ENCODE data around the gene ATP2C2. TPM values are rescaled to one million over a fixed set of nuclear protein-coding genes. Genes with fewer than 3 reads are reported as not detected.
"Not testable (repeated sequence)": the region's sequence is repeated elsewhere in the genome, so short reads cannot be mapped to it uniquely, and the experiment has no call there.

Gene ATP2C2
- total RNA-seq, 1 experiment from 2014 or later, result not detected

DNA sequence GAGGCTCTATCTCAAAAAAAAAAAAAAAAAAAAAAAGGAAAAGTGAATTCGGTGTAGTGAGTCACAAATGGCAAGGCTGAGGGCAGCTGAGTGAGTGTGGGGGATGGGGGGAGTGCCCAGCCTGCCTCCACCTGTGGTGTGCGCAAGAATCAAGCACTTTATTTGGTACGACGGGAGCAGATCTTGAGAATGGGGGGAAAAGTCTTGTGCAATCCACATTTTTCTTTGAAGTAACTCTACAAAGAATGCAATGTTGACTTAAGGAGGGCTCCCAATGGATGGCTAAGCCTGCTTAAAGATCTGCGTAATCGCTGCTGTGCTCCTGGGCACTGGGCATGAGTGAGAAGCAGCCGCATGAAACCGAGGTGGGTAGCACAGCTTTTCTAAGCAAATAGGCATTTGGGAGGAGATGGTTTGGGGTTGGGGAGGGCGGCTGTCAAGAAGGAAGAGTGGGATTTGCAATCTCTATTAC, 28.2 kb downstream of the ATP2C2 start:
- no peak for DNase-seq (ENCODE audit: low spot score)
- POLR2A ChIA-PET (ENCODE audit: low non-redundant PET), result no interaction called here

DNA sequence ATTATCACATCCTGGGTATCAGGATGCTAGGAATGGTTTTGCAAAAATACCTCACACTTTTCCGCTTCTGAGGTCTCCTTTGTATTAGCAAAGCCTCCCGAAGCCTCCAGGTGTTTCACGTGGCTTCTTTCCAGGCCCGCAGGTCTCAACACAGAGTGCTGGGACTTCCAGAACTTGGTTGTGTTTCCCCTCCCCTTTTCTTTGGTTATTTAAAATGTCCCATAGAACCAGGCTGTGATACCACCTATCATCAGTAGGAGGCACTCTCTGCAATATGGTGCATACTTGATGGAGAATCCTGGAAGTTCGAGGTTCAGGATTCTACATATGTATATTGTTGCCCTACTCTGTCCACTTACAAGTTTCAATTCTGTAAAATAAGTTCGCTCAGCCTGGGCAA, 28.8 kb downstream of the ATP2C2 start:
- Histone ChIP-seq H3K4me3 (ENCODE audit: low read depth, low read length, poor library complexity, severe bottlenecking) (no peak overlapping the region), H3K36me3 (ENCODE audit: insufficient read depth, low read length, poor library complexity, severe bottlenecking) (no peaks in the 10 kb centered on the region), H3K27me3 (replicated peaks; ENCODE audit: insufficient read depth, low read depth, low read length, poor library complexity) (peaks cover 2% of the 10 kb centered on the region), H3K4me1 (ENCODE audit: insufficient read depth, low read length, poor library complexity, severe bottlenecking) (no peaks in the 10 kb centered on the region), H3K27ac (ENCODE audit: low read depth, low read length, poor library complexity, severe bottlenecking) (no peak overlapping the region), H3K9me3 (ENCODE audit: low read depth, low read length, poor library complexity, severe bottlenecking) (no peaks in the 10 kb centered on the region)
- intact Hi-C loops (cut with micrococcal nuclease; ENCODE audit: unreplicated experiment), result no loop called here
- no peak for DNase-seq (ENCODE audit: low spot score)
- ChIA-PET CTCF (no interaction called here), POLR2A (ENCODE audit: low non-redundant PET) (no interaction called here)
- BruUV-seq (replicated peaks), result no TSS peak
- TF ChIP-seq, protein P1, sequence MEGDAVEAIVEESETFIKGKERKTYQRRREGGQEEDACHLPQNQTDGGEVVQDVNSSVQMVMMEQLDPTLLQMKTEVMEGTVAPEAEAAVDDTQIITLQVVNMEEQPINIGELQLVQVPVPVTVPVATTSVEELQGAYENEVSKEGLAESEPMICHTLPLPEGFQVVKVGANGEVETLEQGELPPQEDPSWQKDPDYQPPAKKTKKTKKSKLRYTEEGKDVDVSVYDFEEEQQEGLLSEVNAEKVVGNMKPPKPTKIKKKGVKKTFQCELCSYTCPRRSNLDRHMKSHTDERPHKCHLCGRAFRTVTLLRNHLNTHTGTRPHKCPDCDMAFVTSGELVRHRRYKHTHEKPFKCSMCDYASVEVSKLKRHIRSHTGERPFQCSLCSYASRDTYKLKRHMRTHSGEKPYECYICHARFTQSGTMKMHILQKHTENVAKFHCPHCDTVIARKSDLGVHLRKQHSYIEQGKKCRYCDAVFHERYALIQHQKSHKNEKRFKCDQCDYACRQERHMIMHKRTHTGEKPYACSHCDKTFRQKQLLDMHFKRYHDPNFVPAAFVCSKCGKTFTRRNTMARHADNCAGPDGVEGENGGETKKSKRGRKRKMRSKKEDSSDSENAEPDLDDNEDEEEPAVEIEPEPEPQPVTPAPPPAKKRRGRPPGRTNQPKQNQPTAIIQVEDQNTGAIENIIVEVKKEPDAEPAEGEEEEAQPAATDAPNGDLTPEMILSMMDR (conservative IDR thresholded peaks at IDR 0.05; ENCODE audit: low read depth, low read length), result peak; percentile 32; the same call in 1 of the 2 replicates
- no peak for TF ChIP-seq EZH2 (IDR thresholded peaks at IDR 0.05; ENCODE audit: borderline replicate concordance, low read depth, low read length, poor library complexity, severe bottlenecking)

More for the DNA sequence above, 28.2 kb downstream of the ATP2C2 start:
- Histone ChIP-seq H3K27ac (ENCODE audit: low read depth, low read length, poor library complexity, severe bottlenecking) (no peak overlapping the region), H3K27me3 (replicated peaks; ENCODE audit: insufficient read depth, low read depth, low read length, poor library complexity) (no peaks in the 10 kb centered on the region), H3K9me3 (ENCODE audit: low read depth, low read length, poor library complexity, severe bottlenecking) (no peaks in the 10 kb centered on the region), H3K4me3 (ENCODE audit: low read depth, low read length, poor library complexity, severe bottlenecking) (no peak overlapping the region), H3K4me1 (ENCODE audit: insufficient read depth, low read length, poor library complexity, severe bottlenecking) (no peaks in the 10 kb centered on the region), H3K36me3 (ENCODE audit: insufficient read depth, low read length, poor library complexity, severe bottlenecking) (no peaks in the 10 kb centered on the region)
- no TSS peak for BruUV-seq (replicated peaks)
- intact Hi-C loops (cut with micrococcal nuclease; ENCODE audit: unreplicated experiment), result no loop called here
- TF ChIP-seq, protein P1 (conservative IDR thresholded peaks at IDR 0.05; ENCODE audit: low read depth, low read length), result no peak
- no peak for TF ChIP-seq EZH2 (IDR thresholded peaks at IDR 0.05; ENCODE audit: borderline replicate concordance, low read depth, low read length, poor library complexity, severe bottlenecking)
- CTCF ChIA-PET, result interaction anchor here (0.7 kb wide), 1 partner anchor 114 kb away, joined by 5 read pairs; no protein-coding TSS in a partner anchor

DNA sequence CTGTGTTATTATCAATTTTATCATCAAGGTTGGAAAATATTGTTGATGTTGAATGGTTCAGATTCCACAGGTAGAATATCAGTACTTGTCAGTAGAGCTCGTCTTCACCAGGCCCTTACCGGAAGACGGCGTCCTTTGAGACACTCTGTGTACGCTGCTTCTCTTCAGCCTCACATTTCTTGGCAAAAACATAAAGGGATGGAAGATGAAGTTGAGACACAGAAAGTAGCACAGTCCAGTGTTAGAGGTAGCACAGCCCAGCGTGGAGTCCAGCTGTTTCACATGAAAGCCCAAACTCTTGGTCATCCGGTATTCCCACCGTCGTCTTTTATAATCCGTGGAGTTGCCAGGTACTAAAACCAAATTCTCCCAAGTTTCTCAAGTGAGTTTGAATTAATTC, 30.4 kb downstream of the ATP2C2 start:
- BruUV-seq (replicated peaks), result no TSS peak
- no peak for TF ChIP-seq EZH2 (IDR thresholded peaks at IDR 0.05; ENCODE audit: borderline replicate concordance, low read depth, low read length, poor library complexity, severe bottlenecking)
- TF ChIP-seq, protein P1 (conservative IDR thresholded peaks at IDR 0.05; ENCODE audit: low read depth, low read length), result no peak
- ChIA-PET POLR2A (ENCODE audit: low non-redundant PET) (no interaction called here), CTCF (no interaction called here)
- Histone ChIP-seq H3K36me3 (ENCODE audit: insufficient read depth, low read length, poor library complexity, severe bottlenecking) (no peaks in the 10 kb centered on the region), H3K27me3 (replicated peaks; ENCODE audit: insufficient read depth, low read depth, low read length, poor library complexity) (peaks cover 11% of the 10 kb centered on the region), H3K27ac (ENCODE audit: low read depth, low read length, poor library complexity, severe bottlenecking) (no peak overlapping the region), H3K4me3 (ENCODE audit: low read depth, low read length, poor library complexity, severe bottlenecking) (no peak overlapping the region), H3K9me3 (ENCODE audit: low read depth, low read length, poor library complexity, severe bottlenecking) (no peaks in the 10 kb centered on the region), H3K4me1 (ENCODE audit: insufficient read depth, low read length, poor library complexity, severe bottlenecking) (no peaks in the 10 kb centered on the region)
- no peak for DNase-seq (ENCODE audit: low spot score)
- intact Hi-C loops (cut with micrococcal nuclease; ENCODE audit: unreplicated experiment), result no loop called here

DNA sequence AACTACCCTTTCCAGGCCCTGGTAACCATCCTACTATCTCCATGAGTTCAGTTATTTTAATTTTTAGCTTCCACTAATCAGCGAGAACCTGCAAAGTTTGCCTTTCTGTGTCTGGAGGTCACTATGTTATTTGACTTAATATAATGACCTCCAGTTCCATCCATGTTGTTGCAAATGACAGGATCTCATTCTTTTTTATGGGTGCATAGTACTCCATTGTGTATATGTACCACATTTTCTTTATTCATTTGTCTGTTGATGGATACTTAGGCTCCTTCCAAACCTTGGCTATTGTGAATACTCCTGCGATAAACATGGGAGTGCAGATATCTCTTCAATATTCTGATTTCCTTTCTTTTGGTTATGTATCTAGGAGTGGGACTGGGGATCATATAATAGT, 31.6 kb downstream of the ATP2C2 start:
- peaks cover 22% of the 10 kb centered on the region for H3K27me3 ChIP-seq (replicated peaks; ENCODE audit: insufficient read depth, low read depth, low read length, poor library complexity)
- H3K27ac ChIP-seq (ENCODE audit: low read depth, low read length, poor library complexity, severe bottlenecking); POLR2A ChIA-PET (ENCODE audit: low non-redundant PET); intact Hi-C loops (cut with micrococcal nuclease; ENCODE audit: unreplicated experiment); H3K36me3 ChIP-seq (ENCODE audit: insufficient read depth, low read length, poor library complexity, severe bottlenecking); H3K4me3 ChIP-seq (ENCODE audit: low read depth, low read length, poor library complexity, severe bottlenecking); H3K4me1 ChIP-seq (ENCODE audit: insufficient read depth, low read length, poor library complexity, severe bottlenecking); BruUV-seq (replicated peaks); DNase-seq (ENCODE audit: low spot score); H3K9me3 ChIP-seq (ENCODE audit: low read depth, low read length, poor library complexity, severe bottlenecking): not testable (repeated sequence)
- CTCF ChIA-PET, result interaction anchor here (0.7 kb wide), 1 partner anchor 194 kb away, joined by 3 read pairs; no protein-coding TSS in a partner anchor

DNA sequence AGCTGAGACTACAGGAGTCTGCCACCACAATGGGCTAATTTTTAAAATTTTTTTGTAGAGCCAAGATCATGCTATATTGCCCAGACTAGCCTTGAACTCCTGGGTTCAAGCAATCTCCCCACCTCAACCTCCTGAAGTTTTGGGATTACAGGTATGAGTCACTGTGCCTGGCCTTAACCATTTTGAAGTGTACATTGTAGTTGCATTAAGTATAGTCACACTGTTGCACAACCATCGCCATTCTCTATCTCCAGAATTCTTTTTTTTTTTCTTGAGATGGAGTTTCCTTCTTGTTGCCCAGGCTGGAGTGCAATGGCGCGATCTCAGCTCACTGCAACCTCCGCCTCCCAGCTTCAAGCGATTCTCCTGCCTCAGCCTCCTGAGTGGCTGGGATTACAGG, 35.1 kb downstream of the ATP2C2 start:
- POLR2A ChIA-PET (ENCODE audit: low non-redundant PET); H3K4me1 ChIP-seq (ENCODE audit: insufficient read depth, low read length, poor library complexity, severe bottlenecking); H3K9me3 ChIP-seq (ENCODE audit: low read depth, low read length, poor library complexity, severe bottlenecking); intact Hi-C loops (cut with micrococcal nuclease; ENCODE audit: unreplicated experiment); DNase-seq (ENCODE audit: low spot score); CTCF ChIA-PET; H3K27ac ChIP-seq (ENCODE audit: low read depth, low read length, poor library complexity, severe bottlenecking); H3K4me3 ChIP-seq (ENCODE audit: low read depth, low read length, poor library complexity, severe bottlenecking); BruUV-seq (replicated peaks); H3K36me3 ChIP-seq (ENCODE audit: insufficient read depth, low read length, poor library complexity, severe bottlenecking): not testable (repeated sequence)
- H3K27me3 ChIP-seq (replicated peaks; ENCODE audit: insufficient read depth, low read depth, low read length, poor library complexity), result peaks cover 58% of the 10 kb centered on the region
